IPS DF 19.7 (cell line): Measurements from ENCODE around the gene OVCH1.
"Not testable (repeated sequence)": the region's sequence is repeated elsewhere in the genome, so short reads cannot be mapped to it uniquely, and the experiment has no call there.

ENCODE experiments used
- DNase-seq: peaks from one replicate; pipeline ENCODE4 v3.0.0-alpha.2; 2013; ENCODE audit warnings: low read depth, low spot score

OVCH1 gene

GRCh38 chr12:29499235-29499634 lies 1.7 kb upstream of the OVCH1 start:
- no peak for DNase-seq

- no peak for DNase-seq
Observed at GRCh38 chr12:29492891-29493290, 4.6 kb downstream of the OVCH1 start.

- no peak for DNase-seq
Observed at GRCh38 chr12:29486972-29487371, 10.5 kb downstream of the OVCH1 start.

GRCh38 chr12:29463198-29463597 lies 34.3 kb downstream of the OVCH1 start:
- no peak for DNase-seq

- no peak for DNase-seq
Observed at GRCh38 chr12:29460082-29460481, 37.4 kb downstream of the OVCH1 start.

GRCh38 chr12:29455087-29455486 lies 42.4 kb downstream of the OVCH1 start:
- DNase-seq, result no peak

- no peak for DNase-seq
Observed at GRCh38 chr12:29451888-29452287, 45.6 kb downstream of the OVCH1 start.

GRCh38 chr12:29448157-29448556 lies 49.3 kb downstream of the OVCH1 start:
- DNase-seq, result no peak

GRCh38 chr12:29447285-29447975 lies 50.1 kb downstream of the OVCH1 start:
- no peak for DNase-seq

- DNase-seq, result no peak
Observed at GRCh38 chr12:29439506-29439905, 58.0 kb downstream of the OVCH1 start.

GRCh38 chr12:29438752-29439408 lies 58.6 kb downstream of the OVCH1 start:
- DNase-seq, result no peak

GRCh38 chr12:29437575-29437974 lies 59.9 kb downstream of the OVCH1 start:
- no peak for DNase-seq

- DNase-seq, result not testable (repeated sequence)
Observed at GRCh38 chr12:29436815-29437214, 60.7 kb downstream of the OVCH1 start.

GRCh38 chr12:29431513-29431912 lies 66.0 kb downstream of the OVCH1 start:
- DNase-seq, result no peak

GRCh38 chr12:29430716-29431044 lies 66.8 kb downstream of the OVCH1 start:
- no peak for DNase-seq

GRCh38 chr12:29429999-29430715 lies 67.3 kb downstream of the OVCH1 start:
- no peak for DNase-seq

- DNase-seq, result no peak
Observed at GRCh38 chr12:29428633-29429032, 68.9 kb downstream of the OVCH1 start.

- no peak for DNase-seq
Observed at GRCh38 chr12:29427964-29428363, 69.5 kb downstream of the OVCH1 start.

- DNase-seq, result no peak
Observed at GRCh38 chr12:29426498-29426897, 71.0 kb downstream of the OVCH1 start.

- DNase-seq, result no peak
Observed at GRCh38 chr12:29425722-29426121, 71.8 kb downstream of the OVCH1 start.

- DNase-seq, result no peak
Observed at GRCh38 chr12:29416748-29417147, 80.7 kb downstream of the OVCH1 start.

- no peak for DNase-seq
Observed at GRCh38 chr12:29415111-29415510, 82.4 kb downstream of the OVCH1 start.

- DNase-seq, result no peak
Observed at GRCh38 chr12:29414368-29414767, 83.1 kb downstream of the OVCH1 start.
